Endodermal cell (in vitro differentiated cells): ENCODE measurements around the gene NENF. TPM values are rescaled to one million over a fixed set of nuclear protein-coding genes. Genes with fewer than 3 reads are reported as not detected.

Experiments used
- DNase-seq: peaks from one replicate; pipeline ENCODE4 v3.0.0-alpha.2; 2017
- H3K27ac ChIP-seq: 2 replicates; pipeline ENCODE4 v1.5.1; 2013; ENCODE audit warnings: mild to moderate bottlenecking, low read depth, low read length, moderate library complexity
- H3K27me3 ChIP-seq: 2 replicates; pipeline ENCODE4 v1.6.1; 2013; ENCODE audit warnings: mild to moderate bottlenecking, low read length, moderate library complexity; ENCODE audit not compliant: insufficient read depth, control insufficient read depth, poor library complexity, severe bottlenecking
- H3K36me3 ChIP-seq: 2 replicates; pipeline ENCODE4 v1.7.0; 2013; ENCODE audit warnings: mild to moderate bottlenecking, low read length, moderate library complexity; ENCODE audit not compliant: control insufficient read depth, insufficient read depth
- H3K4me1 ChIP-seq: one replicate; pipeline ENCODE4 v1.7.0; 2013; ENCODE audit warnings: low read length; ENCODE audit not compliant: control insufficient read depth, insufficient read depth
- H3K4me3 ChIP-seq: 2 replicates; pipeline ENCODE4 v1.5.1; 2013; ENCODE audit warnings: mild to moderate bottlenecking, low read length, moderate library complexity
- H3K9ac ChIP-seq: 2 replicates; pipeline ENCODE4 v1.6.1; 2013; ENCODE audit warnings: mild to moderate bottlenecking, low read length, moderate library complexity; ENCODE audit not compliant: poor library complexity, severe bottlenecking; ENCODE audit errors: extremely low read depth
- H3K9me3 ChIP-seq: 2 replicates; pipeline ENCODE4 v1.6.1; 2013; ENCODE audit warnings: mild to moderate bottlenecking, low read length, moderate library complexity; ENCODE audit not compliant: control insufficient read depth
- H3K27ac Mint-ChIP-seq: 2 replicates; pipeline ENCODE4 v1.8.0; 2020; ENCODE audit warnings: mixed read lengths
- H3K27me3 Mint-ChIP-seq: 2 replicates; pipeline ENCODE4 v1.8.0; 2021; ENCODE audit warnings: mild to moderate bottlenecking, mixed read lengths; ENCODE audit not compliant: insufficient read depth
- H3K36me3 Mint-ChIP-seq: 2 replicates; pipeline ENCODE4 v1.8.0; 2020; ENCODE audit warnings: low read depth, mixed read lengths
- H3K4me1 Mint-ChIP-seq: 2 replicates; pipeline ENCODE4 v1.8.0; 2020; ENCODE audit warnings: mixed read lengths
- H3K4me3 Mint-ChIP-seq: 2 replicates; pipeline ENCODE4 v1.8.0; 2020; ENCODE audit warnings: mild to moderate bottlenecking, moderate library complexity, mixed read lengths
- H3K9me3 Mint-ChIP-seq: 2 replicates; pipeline ENCODE4 v1.8.0; 2020; ENCODE audit warnings: mild to moderate bottlenecking, mixed read lengths
- WGBS, 2 experiments: methylation state at CpG; one replicate each; pipeline versions ENCODE4 v1.1.5 to v1.1.7; 2013; ENCODE audit warnings: missing lambda C conversion rate in 2 of 2, mixed read lengths in 1 of 2; ENCODE audit not compliant: insufficient coverage in 1 of 2, insufficient read length in 1 of 2; 5-methylcytosine and 5-hydroxymethylcytosine counted together
- total RNA-seq, 2 donors: library from RNA; stranded (reverse); fragmentation: NEBNext Ultra II Directional in 1 of 2; extraction: Animal tissue kit (Norgen Biotek cat#: 25700) in 1 of 2; gene quantifications; 2 replicates in 1 of 2; 3 replicates in 1 of 2; pipeline ENCODE4 v1.2.1, GENCODE V29; 2021
- TF ChIP-seq, protein P1 (sequence below): fragments of 200-600 bp; sonication (generic); conservative IDR thresholded peaks from 2 replicates; pipeline ENCODE4 v1.5.0; 2021; ENCODE audit warnings: antibody characterized with exemption, mild to moderate bottlenecking

NENF gene
- total RNA-seq, 2 donors from 2014 or later = 27.0 to 35.3 TPM

DNA sequence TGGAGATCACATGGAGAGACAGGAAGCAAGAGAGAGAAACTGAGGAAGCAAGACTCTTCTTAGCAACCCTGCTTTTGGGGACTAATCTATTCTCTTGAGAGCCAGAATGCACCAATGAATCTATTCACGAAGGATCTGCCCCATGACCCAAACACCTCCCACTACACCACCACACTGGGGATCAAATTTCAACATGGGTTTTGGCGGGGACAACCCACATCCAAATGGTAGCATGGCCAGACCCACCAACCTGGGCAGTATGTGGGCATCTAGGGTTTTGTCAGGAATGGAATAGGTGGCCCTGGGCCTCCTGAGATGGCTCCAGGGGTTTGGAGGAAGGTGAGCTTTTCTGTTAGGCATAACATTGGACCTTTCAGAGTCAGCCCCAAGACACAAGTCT, 33.7 kb downstream of the NENF start:
- no peaks in the 10 kb centered on the region for H3K36me3 ChIP-seq
- TF ChIP-seq, protein P1, sequence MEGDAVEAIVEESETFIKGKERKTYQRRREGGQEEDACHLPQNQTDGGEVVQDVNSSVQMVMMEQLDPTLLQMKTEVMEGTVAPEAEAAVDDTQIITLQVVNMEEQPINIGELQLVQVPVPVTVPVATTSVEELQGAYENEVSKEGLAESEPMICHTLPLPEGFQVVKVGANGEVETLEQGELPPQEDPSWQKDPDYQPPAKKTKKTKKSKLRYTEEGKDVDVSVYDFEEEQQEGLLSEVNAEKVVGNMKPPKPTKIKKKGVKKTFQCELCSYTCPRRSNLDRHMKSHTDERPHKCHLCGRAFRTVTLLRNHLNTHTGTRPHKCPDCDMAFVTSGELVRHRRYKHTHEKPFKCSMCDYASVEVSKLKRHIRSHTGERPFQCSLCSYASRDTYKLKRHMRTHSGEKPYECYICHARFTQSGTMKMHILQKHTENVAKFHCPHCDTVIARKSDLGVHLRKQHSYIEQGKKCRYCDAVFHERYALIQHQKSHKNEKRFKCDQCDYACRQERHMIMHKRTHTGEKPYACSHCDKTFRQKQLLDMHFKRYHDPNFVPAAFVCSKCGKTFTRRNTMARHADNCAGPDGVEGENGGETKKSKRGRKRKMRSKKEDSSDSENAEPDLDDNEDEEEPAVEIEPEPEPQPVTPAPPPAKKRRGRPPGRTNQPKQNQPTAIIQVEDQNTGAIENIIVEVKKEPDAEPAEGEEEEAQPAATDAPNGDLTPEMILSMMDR = no peak
- no peak for DNase-seq
- WGBS, 2 experiments = 90 to 100% methylated on average over 1 to 2 of the region's 2 CpGs
- no peak overlapping the region for H3K9ac ChIP-seq
- H3K4me1 ChIP-seq = no peaks in the 10 kb centered on the region
- no peaks in the 10 kb centered on the region for H3K9me3 ChIP-seq
- H3K4me3 ChIP-seq = no peak overlapping the region
- H3K27me3 Mint-ChIP-seq = no peaks in the 10 kb centered on the region
- no peaks in the 10 kb centered on the region for H3K9me3 Mint-ChIP-seq
- H3K27ac ChIP-seq = no peak overlapping the region
- no peaks in the 10 kb centered on the region for H3K27me3 ChIP-seq
- H3K36me3 Mint-ChIP-seq = no peaks in the 10 kb centered on the region
- peaks cover 24% of the 10 kb centered on the region for H3K4me1 Mint-ChIP-seq
- H3K4me3 Mint-ChIP-seq = no peak overlapping the region
- H3K27ac Mint-ChIP-seq = no peak overlapping the region

- Mint-ChIP-seq H3K4me3 (no peak overlapping the region), H3K27ac (no peak overlapping the region), H3K9me3 (no peaks in the 10 kb centered on the region), H3K36me3 (no peaks in the 10 kb centered on the region), H3K4me1 (peaks cover 18% of the 10 kb centered on the region), H3K27me3 (no peaks in the 10 kb centered on the region)
- H3K4me3 ChIP-seq = no peak overlapping the region
- H3K36me3 ChIP-seq = no peaks in the 10 kb centered on the region
- H3K9me3 ChIP-seq = no peaks in the 10 kb centered on the region
- WGBS, 2 experiments = 91 to 94% methylated on average over 10 to 11 of the region's 11 CpGs
- no peak overlapping the region for H3K27ac ChIP-seq
- H3K9ac ChIP-seq = no peak overlapping the region
- no peaks in the 10 kb centered on the region for H3K27me3 ChIP-seq
- TF ChIP-seq, protein P1 = no peak
- H3K4me1 ChIP-seq = no peaks in the 10 kb centered on the region
- no peak for DNase-seq
These were observed 34.4 kb downstream of the NENF start for GRCh38 chr1:212466898-212467650.

GRCh38 chr1:212467843-212468482, 35.2 kb downstream of the NENF start:
- TF ChIP-seq, protein P1 = no peak
- Histone ChIP-seq H3K9me3 (no peaks in the 10 kb centered on the region), H3K4me1 (no peaks in the 10 kb centered on the region), H3K36me3 (no peaks in the 10 kb centered on the region), H3K4me3 (no peak overlapping the region), H3K27me3 (no peaks in the 10 kb centered on the region), H3K9ac (no peak overlapping the region), H3K27ac (no peak overlapping the region)
- DNase-seq = no peak
- Mint-ChIP-seq H3K4me3 (no peak overlapping the region), H3K4me1 (peaks cover 16% of the 10 kb centered on the region), H3K27ac (no peak overlapping the region), H3K9me3 (no peaks in the 10 kb centered on the region), H3K36me3 (no peaks in the 10 kb centered on the region), H3K27me3 (no peaks in the 10 kb centered on the region)
- WGBS, 2 experiments = 89 to 96% methylated on average over 3 to 6 of the region's 6 CpGs
